CD4-positive, alpha-beta T cell treated with Interferon gamma for 1 hour (primary cell): Measurements from ENCODE around the gene PCDHGA5.
"Not testable (repeated sequence)": the region's sequence is repeated elsewhere in the genome, so short reads cannot be mapped to it uniquely, and the experiment has no call there.

Experiments used
- DNase-seq: peaks from one replicate; pipeline ENCODE4 v3.0.0-alpha.2; 2020

PCDHGA5 gene

GRCh38 chr5:141354900-141355469, 9.0 kb upstream of the PCDHGA5 start, which contains the start of gene PCDHGA4:
TSS of gene PCDHGA4 (plus strand) at chr5:141355021. CDS start at chr5:141355108, 87 bp downstream.
- no peak for DNase-seq

GRCh38 chr5:141355641-141356040, 8.3 kb upstream of the PCDHGA5 start:
- no peak for DNase-seq

- DNase-seq, result no peak
Observed at GRCh38 chr5:141356133-141356532, 7.8 kb upstream of the PCDHGA5 start.

- no peak for DNase-seq
Observed at GRCh38 chr5:141356950-141357349, 7.0 kb upstream of the PCDHGA5 start.

DNA sequence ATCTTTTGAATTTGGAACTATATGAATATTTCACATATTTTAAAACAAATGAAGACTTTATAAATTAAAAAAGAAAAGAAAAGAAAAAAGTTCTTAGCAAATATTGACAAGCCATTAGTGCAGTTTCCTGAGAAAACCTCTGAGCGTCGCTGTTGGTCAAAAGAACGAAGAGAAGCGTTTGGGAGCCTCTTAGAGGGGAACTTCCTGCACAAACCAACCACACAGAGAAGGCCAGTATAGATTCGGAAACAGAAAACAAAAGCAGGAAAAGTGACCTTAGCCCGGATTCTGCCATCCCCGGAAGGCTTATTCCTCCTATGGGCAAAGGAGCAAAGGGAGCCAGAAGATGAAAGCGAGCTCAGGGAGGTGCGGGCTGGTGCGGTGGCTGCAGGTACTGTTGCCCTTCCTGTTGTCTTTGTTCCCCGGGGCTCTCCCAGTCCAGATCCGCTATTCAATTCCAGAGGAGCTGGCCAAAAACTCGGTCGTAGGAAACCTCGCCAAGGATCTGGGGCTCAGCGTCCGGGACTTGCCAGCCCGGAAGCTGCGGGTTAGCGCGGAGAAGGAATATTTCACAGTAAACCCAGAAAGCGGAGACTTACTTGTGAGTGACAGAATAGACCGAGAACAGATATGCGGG, 4.1 kb upstream of the PCDHGA5 start, which contains the start of gene PCDHGB2:
PCDHGB2 (plus strand) TSS at position 205 of the 637 bp plus-strand sequence; CDS start at position 347, 142 bp downstream.
- no peak for DNase-seq

DNA sequence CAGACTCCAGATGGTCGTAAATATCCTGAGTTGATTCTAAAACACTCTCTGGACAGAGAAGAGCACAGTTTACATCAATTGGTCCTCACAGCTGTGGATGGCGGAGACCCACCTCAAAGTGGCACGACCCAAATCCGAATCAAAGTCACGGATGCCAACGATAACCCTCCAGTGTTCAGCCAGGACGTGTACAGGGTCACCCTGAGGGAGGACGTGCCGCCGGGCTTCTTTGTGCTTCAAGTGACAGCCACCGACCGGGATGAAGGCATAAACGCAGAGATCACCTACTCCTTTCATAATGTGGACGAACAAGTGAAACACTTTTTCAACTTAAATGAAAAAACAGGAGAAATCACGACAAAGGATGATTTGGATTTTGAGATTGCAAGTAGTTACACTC, 3.3 kb upstream of the PCDHGA5 start:
- no peak for DNase-seq

- no peak for DNase-seq
Observed at GRCh38 chr5:141362719-141363118, 1.2 kb upstream of the PCDHGA5 start.

DNA sequence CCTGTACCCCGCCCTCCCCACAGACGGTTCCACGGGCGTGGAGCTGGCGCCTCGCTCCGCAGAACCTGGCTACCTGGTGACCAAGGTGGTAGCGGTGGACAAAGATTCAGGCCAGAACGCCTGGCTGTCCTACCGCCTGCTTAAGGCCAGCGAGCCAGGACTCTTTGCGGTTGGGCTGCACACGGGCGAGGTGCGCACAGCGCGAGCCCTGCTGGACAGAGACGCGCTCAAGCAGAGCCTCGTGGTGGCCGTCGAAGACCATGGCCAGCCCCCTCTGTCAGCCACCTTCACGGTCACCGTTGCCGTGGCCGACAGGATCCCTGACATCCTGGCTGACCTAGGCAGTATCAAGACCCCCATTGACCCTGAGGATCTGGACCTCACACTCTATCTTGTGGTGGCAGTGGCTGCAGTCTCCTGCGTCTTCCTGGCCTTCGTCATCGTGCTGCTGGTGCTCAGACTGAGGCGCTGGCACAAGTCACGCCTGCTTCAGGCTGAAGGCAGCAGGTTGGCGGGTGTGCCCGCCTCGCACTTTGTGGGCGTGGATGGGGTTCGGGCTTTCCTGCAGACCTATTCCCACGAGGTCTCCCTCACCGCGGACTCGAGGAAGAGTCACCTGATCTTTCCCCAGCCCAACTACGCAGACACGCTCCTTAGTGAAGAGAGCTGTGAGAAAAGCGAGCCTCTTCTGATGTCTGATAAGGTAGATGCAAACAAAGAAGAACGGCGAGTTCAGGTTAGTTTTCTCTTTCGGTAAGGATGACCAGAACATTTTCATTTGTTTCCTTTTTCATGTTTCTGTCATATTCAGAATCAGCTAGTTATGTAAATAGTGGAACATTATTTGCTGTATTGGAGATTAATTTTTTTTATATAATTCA, 2.3 kb downstream of the PCDHGA5 start:
- no peak for DNase-seq

- peak; percentile 13 for DNase-seq
Observed at GRCh38 chr5:141369994-141370848, 6.3 kb downstream of the PCDHGA5 start, which contains the start of gene PCDHGB3. TSS of gene PCDHGB3 (plus strand) at chr5:141370242. CDS start at chr5:141370395, 153 bp downstream.

DNA sequence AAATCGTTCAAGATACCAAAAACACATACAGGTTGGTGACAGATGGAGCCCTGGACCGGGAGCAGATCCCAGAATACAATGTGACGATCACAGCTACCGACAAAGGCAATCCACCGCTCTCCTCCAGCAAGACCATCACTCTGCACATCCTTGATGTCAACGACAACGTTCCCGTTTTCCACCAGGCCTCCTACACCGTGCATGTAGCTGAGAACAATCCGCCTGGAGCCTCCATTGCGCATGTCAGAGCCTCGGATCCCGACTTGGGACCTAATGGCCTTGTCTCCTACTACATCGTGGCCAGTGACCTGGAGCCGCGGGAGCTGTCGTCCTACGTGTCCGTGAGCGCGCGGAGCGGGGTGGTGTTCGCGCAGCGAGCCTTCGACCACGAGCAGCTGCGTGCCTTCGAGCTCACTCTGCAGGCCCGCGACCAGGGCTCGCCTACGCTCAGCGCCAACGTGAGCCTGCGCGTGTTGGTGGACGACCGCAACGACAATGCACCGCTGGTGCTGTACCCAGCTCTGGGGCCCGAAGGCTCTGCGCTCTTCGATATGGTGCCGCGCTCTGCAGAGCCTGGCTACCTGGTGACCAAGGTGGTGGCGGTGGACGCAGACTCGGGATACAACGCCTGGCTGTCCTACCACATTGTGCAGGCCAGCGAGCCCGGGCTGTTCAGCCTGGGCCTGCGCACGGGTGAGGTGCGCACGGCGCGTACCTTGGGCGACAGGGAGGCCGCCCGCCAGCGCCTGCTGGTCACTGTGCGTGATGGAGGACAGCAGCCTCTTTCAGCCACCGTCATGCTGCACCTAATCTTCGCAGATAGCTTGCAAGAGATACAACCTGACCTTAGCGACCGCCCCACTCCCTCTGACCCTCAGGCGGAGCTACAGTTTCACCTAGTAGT, 7.9 kb downstream of the PCDHGA5 start:
- DNase-seq, result no peak

GRCh38 chr5:141373673-141374317, 9.8 kb downstream of the PCDHGA5 start, which contains the start of gene PCDHGA6:
TSS of gene PCDHGA6 (plus strand) at chr5:141373891. CDS start at chr5:141374084, 193 bp downstream.
- no peak for DNase-seq

DNA sequence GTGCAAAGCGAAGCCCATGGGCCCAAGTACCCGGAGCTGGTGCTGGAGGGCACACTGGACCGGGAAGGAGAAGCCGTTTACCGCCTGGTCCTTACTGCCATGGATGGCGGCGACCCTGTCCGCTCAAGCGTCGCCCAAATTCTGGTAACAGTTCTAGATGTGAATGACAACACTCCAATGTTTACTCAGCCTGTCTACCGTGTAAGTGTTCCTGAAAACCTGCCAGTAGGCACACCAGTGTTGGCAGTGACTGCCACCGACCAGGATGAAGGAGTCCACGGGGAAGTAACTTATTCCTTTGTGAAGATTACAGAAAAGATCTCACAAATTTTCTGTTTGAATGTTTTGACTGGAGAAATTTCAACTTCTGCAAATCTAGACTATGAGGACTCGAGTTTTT, 10.7 kb downstream of the PCDHGA5 start:
- no peak for DNase-seq

GRCh38 chr5:141375444-141376155, 11.6 kb downstream of the PCDHGA5 start:
- not testable (repeated sequence) for DNase-seq

- DNase-seq, result no peak
Observed at GRCh38 chr5:141382469-141383294, 18.7 kb downstream of the PCDHGA5 start, which contains the start of gene PCDHGA7. TSS of gene PCDHGA7 (plus strand) at chr5:141382742. CDS start at chr5:141382900, 158 bp downstream.

DNA sequence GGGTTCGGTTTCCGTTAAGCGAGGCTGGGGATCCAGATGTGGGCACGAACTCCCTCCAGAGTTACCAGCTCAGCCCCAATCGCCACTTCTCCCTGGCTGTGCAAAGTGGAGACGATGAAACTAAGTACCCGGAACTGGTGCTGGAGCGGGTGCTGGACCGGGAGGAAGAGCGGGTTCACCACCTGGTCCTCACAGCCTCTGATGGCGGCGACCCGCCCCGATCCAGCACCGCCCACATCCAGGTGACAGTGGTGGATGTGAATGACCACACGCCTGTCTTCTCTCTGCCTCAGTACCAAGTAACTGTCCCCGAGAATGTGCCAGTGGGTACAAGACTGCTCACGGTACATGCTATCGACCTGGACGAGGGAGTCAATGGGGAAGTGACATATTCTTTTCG, 19.4 kb downstream of the PCDHGA5 start:
- DNase-seq, result no peak

- DNase-seq, result no peak
Observed at GRCh38 chr5:141384471-141385267, 20.7 kb downstream of the PCDHGA5 start.

- not testable (repeated sequence) for DNase-seq
Observed at GRCh38 chr5:141387557-141388311, 23.8 kb downstream of the PCDHGA5 start, which contains the start of gene PCDHGB4. TSS of gene PCDHGB4 (plus strand) at chr5:141387698. CDS start at chr5:141387885, 187 bp downstream.
